ENCODE measurements around the gene ZMIZ1.
"Not testable (repeated sequence)": the region's sequence is repeated elsewhere in the genome, so short reads cannot be mapped to it uniquely, and the experiment has no call there.

The ZMIZ1 gene

DNA sequence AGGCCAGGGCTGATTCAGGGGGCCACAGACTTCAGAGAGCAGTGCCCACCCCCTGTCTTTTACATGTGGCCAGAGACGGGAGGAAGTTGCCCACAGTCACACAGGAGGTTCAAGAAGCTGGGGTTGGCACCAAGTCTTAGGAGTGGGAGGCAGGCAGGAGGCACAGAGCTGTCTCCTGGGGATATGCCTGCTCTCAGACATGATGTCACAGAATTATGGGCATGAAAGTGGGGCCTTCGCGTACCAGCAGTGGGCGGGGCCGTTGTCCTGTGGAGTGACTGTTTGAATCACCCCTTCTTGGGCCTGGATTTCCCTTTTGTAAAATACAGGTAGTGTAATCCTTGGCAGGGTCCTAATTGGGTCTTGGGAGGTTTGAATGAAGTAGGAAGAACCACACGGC, 197.3 kb downstream of the ZMIZ1 start:
- DNase-seq (ENCODE audit: low spot score) = peak; percentile 45

DNA sequence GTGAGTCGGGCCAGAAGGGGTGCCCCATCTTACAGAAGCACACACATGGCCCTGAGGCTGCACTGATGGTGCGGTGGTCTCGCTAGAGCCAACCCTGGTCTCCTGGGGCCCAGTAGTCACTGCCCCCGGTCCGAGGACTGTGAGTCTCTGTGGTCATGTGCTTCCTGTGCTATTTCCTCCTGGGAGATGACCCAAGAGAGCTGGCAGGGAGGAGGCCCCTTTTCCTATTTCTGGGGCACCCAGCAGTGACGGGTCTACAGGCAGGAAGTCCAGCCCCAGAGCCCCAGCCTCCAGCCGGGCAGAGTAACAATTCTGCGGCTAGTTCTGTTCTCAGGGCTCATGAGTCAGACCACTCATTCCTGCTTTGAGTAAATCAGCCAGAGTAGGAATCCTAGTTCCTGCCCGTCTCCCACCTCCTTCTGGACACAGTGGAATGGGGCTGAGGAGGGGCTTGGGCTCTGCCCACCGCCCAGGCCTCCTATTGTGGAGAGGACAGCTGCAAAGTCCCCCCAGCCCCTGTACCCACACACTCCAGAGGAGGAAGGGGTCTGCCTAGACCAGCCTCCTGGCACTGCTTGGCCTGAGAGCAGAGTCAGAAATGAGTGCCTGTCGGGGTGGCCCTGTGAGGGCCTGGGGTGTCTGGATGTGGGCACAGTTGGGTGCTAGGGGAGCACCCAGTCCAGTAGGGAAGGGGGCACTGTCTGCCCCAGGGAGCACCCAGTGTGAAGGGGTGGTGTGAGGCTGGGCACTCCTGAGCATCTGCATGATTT, 198.0 kb downstream of the ZMIZ1 start:
- peak; percentile 93 for DNase-seq (ENCODE audit: low spot score)

DNA sequence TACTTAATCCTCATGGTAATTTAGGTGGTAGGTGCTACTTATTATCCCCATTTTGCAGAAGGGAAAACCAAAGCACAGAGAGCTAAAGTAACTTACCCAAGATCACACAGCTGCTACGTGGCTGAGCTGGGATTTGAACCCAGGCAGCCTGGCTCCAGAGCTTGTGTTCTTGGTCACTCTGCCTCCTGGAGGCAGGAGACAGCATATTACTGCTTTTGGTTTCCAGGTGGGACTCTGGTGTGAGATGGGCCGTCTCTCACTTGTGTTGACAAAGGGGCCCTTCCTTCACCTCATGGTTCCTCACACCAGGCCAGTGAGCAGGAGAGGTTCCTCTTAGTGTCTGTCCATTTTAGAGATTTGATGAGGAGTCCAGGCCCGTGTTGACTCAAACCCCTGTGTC, 198.7 kb downstream of the ZMIZ1 start:
- DNase-seq (ENCODE audit: low spot score) = no peak

DNA sequence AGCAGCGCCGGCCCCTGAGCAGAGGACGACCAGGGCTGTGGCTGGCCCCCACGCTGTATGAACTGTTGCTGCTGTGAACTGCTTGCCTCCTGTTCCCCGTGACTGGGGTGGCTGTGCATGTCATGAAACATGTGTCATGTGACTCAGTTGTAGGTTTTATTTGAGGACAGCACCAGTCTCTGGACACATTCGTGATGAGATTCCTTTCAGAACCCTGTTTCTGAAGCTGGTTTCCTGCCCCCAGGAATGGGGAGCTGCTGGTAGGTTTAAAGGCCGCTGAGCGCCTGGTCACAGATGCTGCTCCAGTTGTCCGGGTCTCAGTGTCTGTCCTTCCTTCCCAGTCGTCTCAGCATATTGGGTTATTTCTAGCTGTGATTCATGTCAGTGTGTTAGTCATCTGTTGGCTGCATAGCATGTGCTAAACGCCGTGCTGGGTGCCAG, 199.4 kb downstream of the ZMIZ1 start:
- peak; percentile 80 for DNase-seq (ENCODE audit: low spot score)

DNA sequence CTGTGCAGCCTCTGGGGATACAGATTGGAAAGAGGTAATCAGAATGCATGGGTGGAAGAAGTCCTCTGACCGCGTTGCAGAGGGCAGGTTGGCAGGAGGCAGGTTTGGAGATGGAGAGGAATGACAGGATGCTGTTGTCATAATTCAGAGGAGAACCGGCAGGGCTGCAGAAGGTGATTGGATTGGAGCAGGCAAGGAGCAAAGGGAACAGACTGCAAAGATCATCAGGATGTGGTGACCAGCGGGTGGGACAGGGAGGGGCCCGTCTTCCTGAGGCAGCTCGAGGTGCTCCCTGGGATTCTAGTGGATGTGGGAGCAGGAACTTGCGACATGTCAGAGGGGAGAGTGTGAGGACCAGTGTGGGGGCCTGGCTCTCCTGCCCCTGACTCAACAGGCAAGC, 200.0 kb downstream of the ZMIZ1 start:
- no peak for DNase-seq (ENCODE audit: low spot score)

DNA sequence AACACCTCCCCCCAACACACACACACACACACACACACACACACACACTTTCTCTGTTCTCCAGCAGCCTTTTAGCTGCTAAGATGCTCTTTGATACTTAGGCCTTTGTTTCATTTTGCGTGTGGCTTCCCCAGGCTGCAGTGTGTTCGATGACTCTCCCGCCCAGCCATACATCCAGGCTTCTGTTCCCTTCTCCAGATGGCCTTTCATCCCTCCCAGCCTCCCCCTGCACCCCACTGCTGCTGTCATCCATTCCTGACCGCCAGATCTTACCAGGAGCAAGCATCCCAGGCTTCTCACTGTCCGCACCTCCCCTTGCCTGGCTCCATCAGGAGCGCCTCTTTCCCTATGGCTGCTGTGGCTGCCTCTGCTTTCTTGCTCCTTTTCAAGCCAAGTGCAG, 200.7 kb downstream of the ZMIZ1 start:
- no peak for DNase-seq (ENCODE audit: low spot score)

DNA sequence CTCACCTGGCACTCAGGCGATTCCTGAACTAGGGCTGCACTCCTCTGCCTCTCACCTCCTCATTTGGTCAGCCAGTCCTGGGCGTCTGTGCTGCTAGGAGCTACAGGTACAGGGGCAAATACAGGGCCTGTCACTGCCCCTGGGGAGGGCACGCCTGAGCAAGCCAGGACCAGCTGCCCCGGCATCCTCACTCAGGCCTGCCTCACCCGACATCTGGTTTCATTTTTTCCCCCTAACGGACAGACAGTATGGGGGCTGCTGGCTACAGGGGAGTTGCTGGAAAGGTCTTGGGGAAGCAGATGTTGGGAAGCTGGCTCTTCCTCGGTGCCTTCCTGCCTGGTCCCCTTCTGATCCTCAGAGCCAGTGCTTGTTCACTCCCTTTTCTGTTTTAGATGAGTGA, 201.2 kb downstream of the ZMIZ1 start:
- no peak for DNase-seq (ENCODE audit: low spot score)

DNA sequence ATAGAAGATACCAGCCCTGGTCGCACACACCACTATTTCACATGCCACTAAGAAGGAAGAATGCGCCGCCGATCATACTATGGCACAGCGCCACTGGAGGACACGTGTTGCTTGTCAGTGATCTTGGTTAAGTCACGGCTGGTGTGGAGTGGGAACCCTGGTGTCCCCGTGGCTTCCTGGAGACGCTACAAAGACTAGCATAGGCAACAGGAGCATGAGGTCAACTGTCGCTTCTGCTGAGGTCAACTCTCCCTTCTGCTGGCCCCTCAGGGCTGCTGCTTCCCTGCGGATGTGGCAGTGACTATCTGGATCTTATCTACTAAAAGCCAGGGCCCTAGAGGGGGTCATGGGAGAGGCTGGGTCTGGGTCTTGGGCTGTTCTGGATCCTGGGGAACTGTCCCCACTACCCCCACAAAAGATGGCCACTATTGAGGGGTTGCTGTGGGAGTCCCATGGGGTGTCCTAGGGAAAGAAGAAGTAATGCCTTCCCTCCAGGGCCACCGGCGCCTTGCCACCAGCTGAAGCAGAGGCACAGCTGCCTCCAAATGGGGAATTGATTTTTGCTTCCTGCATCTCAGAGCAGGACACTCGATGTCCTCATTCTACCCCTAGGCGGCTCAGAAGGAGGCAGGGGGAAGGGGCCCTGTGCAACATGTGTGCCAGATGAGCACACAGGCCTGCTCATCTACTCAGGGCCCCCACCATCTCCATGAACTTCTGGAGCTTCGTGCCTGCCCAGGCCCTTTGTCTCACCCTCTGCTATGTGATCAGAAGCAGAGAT, 201.9 kb downstream of the ZMIZ1 start:
- no peak for DNase-seq (ENCODE audit: low spot score)

DNA sequence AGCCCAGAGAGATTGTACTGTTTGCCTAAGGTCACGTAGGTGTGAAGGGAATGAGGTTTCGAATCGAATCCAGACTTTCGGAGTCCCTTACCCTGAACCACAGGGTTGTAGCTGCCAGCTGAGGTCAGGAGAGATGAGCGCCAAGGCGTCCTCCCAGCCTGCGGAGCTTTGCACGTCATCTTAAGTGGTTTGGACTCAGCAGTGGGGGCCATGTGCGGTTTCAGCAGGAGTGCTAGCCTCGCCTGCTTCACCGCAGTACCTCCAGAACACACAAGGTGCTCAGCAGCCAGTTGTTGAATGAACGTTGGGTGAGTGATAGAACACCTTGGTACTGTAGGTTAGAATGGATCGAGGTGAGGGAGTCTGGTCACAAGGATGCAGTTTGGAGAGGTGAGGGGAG, 203.6 kb downstream of the ZMIZ1 start:
- DNase-seq (ENCODE audit: low spot score) = no peak

DNA sequence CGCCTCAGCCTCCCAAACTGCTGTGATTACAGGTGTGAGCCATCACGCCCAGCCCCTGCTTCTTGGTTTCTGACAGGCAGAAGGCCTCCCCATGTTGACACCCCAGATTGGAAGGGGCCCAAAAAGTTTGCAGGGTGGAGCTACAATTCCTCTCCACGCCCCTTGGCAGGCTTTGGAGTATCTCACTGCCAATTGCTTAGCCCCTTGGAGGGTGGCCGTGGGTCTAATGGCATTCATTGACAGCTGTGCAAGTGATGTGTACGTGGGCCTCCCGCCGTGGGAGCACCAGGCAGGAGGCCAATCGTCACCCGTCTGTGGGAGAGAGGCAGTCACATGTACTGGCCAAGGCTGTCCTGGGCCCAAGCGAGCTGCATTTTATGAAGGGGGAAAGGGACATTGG, 204.8 kb downstream of the ZMIZ1 start:
- no peak for DNase-seq (ENCODE audit: low spot score)

DNA sequence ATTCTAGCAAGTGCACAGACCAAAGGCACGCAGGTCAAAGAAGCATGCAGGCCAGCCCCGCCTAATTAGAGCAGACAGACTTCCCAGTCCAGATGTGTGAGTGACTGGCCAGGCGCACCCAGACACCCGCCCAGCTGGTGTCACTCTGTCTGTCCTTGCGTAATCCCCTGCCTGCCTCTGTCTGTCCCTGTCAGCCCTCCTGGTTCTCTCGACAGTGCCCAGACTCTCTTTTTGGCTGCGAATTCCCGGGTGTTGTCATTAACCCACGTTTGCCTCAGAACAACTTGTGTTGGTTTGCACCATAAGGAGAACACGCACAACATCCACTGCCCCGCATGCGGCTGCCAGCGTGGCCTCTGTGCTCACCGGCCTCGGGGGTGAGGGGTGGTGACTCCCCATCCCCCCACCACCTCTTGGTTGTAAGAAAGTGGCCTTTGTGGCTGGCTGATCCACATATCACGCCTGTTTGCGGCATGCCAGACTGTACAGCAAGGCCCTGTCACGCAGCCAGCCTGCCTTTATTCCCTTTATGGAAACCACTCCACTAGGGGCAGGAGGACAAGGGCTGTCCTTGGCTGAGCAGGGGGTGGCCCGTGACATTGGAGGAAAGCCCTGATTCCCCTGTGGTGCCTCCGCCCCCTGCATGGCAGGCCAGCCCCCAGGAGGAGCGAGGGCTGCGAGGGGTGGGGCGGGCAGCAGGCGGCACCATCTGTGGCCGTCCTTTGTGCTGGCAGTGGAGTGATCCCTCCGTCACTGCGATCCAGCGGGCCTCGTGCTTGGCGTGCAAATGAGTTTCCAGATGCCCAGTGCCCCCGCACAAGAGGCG, 205.7 kb downstream of the ZMIZ1 start:
- DNase-seq (ENCODE audit: low spot score) = peak; percentile 81

DNA sequence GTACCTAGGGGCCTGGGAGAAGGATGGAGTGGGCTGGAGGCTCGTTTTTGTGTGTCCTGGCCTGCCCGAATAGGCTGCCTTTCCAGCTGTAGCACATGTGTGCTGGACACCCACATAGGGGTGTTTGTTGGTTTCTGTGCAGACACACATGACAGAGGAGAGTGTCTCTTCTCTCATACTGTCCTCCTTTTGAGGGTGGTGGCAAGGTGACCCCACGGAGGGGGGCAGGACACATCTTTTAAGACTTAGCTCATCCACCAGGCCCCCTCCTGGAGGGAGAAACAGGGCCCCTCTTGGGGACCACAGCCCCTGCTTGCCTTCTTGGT, 206.3 kb downstream of the ZMIZ1 start:
- no peak for DNase-seq (ENCODE audit: low spot score)

DNA sequence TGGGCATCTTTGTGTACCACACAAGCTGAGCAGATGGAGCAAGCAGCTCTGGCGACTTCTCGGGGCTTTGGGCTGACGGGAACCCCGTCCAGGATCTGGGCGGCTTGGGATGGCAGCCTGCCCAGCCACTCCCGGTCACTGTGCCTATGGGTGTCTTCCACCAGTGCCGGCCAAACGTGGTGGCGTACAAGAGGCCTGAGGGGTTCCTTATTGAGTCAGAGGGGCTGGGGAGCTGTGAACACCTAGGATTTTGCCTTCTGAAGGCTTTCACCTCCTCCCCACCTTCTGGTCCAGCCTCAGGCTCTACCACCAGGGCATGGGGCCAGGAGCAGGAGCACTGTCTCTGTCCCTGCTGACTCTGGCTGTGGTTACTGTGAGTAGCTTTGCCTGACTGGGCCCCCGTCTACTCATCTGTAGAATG, 206.7 kb downstream of the ZMIZ1 start:
- DNase-seq (ENCODE audit: low spot score) = peak; percentile 53

DNA sequence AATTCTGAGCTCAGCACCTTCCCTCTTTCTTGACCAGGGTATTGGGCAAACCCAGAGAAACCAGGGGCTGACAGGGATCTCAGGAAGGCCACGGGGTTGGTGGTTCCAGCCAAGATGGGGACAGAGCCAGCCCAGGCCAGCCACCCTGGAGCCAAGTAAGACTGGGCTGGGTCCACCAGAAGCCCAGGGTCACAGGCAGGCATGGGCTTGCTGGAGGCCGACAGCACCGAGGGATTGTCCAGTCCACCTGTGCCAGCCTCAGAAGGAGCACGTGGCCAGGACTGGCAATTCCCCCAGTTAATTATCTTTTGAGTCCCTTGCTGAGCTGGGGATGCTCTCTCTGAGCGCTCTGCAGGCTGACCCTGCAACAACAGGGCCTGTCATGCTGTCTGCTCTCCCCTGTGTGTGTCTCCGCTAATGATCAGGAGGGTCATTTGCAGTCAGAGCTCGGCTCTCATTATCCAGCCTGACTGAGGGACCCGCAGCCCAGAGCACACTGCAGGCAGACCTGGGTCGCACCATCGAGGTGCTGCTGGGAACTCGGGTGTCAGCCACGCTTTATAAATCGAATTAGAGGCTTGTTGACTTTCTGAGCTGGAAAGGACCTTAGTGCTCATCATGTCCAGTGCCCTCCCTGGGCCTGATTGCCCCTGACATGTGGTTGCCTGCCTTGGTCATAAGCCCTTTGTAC, 209.0 kb downstream of the ZMIZ1 start:
- no peak for DNase-seq (ENCODE audit: low spot score)

DNA sequence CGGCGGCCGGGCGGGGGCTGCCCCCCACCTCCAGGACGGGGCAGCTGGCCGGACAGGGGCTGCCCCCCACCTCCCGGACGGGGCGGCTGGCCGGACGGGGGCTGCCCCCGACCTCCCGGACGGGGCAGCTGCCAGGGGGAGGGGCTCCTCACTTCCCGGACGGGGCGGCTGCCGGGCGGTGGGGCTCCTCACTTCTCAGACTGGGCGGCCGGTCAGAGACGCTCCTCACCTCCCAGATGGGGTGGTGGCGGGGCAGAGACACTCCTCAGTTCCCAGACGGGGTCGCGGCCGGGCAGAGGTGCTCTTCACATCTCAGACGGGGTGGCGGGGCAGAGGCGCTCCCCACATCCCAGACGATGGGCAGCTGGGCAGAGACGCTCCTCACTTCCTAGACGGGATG, 210.3 kb downstream of the ZMIZ1 start:
- DNase-seq (ENCODE audit: low spot score) = not testable (repeated sequence)

DNA sequence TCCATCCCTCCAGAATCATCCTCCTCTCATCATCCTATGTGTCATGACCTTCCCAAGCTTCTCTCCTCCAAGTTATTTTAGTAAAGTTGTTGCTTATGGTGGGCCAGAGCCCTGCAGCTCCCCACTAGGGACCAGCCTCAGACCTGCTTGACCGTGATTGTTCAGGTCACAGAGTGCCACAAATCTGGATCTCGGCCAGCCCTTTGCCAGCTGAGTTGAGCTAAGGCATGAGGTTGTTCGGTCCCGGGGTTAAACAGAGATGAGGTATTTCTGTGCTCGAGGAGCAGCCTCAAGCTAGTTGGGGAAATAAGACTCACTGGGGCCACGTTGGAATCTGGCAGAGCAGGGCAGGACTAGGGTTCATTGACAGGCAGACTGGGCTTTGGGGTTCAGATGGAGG, 212.2 kb downstream of the ZMIZ1 start:
- DNase-seq (ENCODE audit: low spot score) = no peak

DNA sequence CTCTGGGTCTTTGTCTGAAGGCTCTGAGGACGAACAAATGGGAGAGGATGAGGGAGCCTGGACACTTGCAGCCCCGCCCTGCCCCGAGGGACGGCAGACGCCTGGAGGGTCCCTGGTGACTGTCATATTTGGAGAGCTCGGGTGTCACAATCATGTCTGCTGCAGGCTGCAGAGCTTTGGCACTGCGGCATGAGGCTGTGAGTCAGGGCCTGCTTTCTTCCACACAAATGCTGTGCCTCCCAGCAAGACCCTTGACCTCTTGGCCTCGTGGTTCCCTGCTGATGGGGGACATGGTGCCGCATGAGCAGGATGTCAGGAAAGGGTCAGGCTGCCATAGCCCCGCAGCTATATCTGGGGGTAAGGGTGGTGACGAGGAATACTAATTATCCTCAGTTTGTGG, 213.6 kb downstream of the ZMIZ1 start:
- no peak for DNase-seq (ENCODE audit: low spot score)

DNA sequence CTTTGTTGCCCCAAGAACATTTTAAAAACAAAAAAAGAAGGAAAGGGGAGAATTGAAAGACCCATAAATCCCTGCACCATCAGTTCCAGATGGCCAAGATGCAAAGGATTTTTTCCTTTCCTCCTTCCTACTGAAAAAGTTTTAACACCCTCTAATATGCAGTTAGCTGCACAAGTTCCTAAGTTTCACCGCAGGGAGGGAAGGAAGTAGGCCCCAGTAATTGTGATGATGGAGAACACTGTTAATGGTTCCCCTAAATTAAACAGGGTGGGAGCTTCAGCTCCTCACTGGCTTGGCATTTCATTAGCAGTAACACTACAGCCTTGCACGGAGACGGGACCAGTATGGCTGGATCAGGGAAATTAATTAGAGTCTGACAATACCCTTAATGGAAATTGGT, 214.8 kb downstream of the ZMIZ1 start:
- no peak for DNase-seq (ENCODE audit: low spot score)

DNA sequence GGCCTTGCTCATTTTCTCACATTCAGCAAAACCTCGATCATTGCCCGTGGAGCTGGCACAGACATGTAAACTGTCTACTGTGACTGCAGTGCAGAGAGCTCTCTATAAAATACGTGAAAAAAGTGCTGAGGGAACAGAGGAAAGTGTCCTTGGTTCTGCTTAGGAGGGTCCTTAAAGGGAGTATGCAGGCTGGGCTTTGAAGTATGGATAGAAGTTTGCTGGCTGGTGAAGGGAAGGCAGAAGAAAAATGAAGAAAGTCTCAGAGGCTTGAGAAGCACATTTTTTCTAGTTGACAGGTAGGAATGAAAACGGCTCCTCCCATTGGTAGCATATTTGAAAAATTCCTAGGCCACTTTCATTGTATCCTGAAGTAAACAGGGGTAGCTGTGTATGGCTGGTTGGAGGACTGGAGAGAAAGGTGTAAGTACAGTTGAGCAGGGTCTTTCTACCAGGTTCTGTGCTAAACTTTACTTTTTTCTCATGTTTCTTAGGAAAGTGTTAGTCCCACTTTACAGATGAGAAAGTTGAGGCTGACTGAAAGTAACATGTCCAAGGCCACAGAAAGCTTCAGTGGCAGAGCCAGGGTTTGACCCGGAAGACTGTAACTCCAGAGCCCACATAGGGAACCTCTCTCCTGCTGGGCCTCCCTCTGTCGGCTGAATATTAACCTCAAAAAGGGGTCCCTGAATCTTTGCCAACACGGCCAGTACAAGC, 215.5 kb downstream of the ZMIZ1 start:
- DNase-seq (ENCODE audit: low spot score) = no peak

DNA sequence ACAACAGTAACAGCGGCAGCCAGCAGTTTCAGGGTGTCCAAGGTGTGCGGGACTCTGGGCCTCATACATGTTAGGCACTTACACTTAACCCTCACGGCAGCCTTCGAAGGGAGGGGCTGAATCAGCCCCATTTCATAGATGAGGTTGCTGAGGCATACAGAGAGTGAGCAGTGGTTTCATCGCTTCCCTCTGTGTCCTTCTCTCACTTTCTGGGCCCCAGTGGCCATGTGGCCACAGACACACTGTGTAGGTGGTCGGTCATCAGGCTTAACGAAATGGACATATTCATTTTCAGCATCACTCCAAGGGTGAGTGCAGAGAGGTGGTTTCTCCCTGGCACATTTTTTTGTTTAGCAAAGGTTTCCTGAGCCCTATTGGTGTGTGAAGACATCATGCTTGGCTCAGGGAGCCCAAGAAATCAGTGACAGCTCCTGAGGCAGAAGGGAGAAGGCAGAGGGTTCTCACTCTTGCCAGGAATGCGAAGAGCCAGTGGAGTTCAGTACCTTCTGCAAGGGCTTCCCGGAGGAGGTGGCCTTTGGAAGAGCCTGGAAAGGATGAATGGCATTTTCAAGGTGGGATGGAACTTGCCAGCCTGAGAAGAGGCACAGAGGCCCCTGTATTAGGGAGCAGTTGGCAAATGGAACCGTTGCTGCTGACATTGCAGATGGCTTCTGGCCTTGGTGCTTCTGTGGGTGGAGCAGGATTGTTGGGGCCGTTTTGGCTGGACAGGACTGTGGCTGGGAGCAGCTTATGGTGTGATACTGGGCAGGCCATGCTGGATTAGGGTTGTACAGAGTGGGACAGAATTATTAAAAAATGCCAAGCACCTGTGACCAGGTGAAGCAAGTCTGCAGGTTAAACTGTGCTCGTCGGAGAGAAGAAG, 216.8 kb downstream of the ZMIZ1 start:
- no peak for DNase-seq (ENCODE audit: low spot score)

Measured in hepatic stellate cell (primary cell).